ENCODE measurements around the gene SLC24A4. TPM values are rescaled to one million over a fixed set of nuclear protein-coding genes. Genes with fewer than 3 reads are reported as not detected.

The SLC24A4 gene
- total RNA-seq, 1 experiment from 2014 or later: not detected

- no peak for DNase-seq (ENCODE audit: low read depth)
These were observed 112.2 kb downstream of the SLC24A4 start for GRCh38 chr14:92435154-92435553.

GRCh38 chr14:92436115-92436776 lies 113.3 kb downstream of the SLC24A4 start:
- DNase-seq (ENCODE audit: low read depth): no peak

- DNase-seq (ENCODE audit: low read depth): no peak
These were observed 114.3 kb downstream of the SLC24A4 start for GRCh38 chr14:92437309-92437708.

GRCh38 chr14:92437729-92438285 lies 114.8 kb downstream of the SLC24A4 start:
- DNase-seq (ENCODE audit: low read depth): no peak

- no peak for DNase-seq (ENCODE audit: low read depth)
These were observed 116.8 kb downstream of the SLC24A4 start for GRCh38 chr14:92439537-92440344.

- no peak for DNase-seq (ENCODE audit: low read depth)
These were observed 117.5 kb downstream of the SLC24A4 start for GRCh38 chr14:92440345-92441003.

GRCh38 chr14:92441751-92442504 lies 119.0 kb downstream of the SLC24A4 start:
- no peak for DNase-seq (ENCODE audit: low read depth)

- no peak for DNase-seq (ENCODE audit: low read depth)
These were observed 120.2 kb downstream of the SLC24A4 start for GRCh38 chr14:92443167-92443566.

- DNase-seq (ENCODE audit: low read depth): no peak
These were observed 120.8 kb downstream of the SLC24A4 start for GRCh38 chr14:92443741-92444140.

- DNase-seq (ENCODE audit: low read depth): no peak
These were observed 123.8 kb downstream of the SLC24A4 start for GRCh38 chr14:92446771-92447170.

GRCh38 chr14:92447416-92448197 lies 124.6 kb downstream of the SLC24A4 start:
- no peak for DNase-seq (ENCODE audit: low read depth)

GRCh38 chr14:92448786-92449185 lies 125.8 kb downstream of the SLC24A4 start:
- DNase-seq (ENCODE audit: low read depth): no peak

GRCh38 chr14:92449404-92450181 lies 126.6 kb downstream of the SLC24A4 start:
- DNase-seq (ENCODE audit: low read depth): no peak

GRCh38 chr14:92450351-92451070 lies 127.5 kb downstream of the SLC24A4 start:
- DNase-seq (ENCODE audit: low read depth): no peak

GRCh38 chr14:92451245-92451644 lies 128.3 kb downstream of the SLC24A4 start:
- no peak for DNase-seq (ENCODE audit: low read depth)

- no peak for DNase-seq (ENCODE audit: low read depth)
These were observed 128.8 kb downstream of the SLC24A4 start for GRCh38 chr14:92451755-92452154.

GRCh38 chr14:92452471-92452870 lies 129.5 kb downstream of the SLC24A4 start:
- no peak for DNase-seq (ENCODE audit: low read depth)

- no peak for DNase-seq (ENCODE audit: low read depth)
These were observed 130.7 kb downstream of the SLC24A4 start for GRCh38 chr14:92453691-92454090.

- no peak for DNase-seq (ENCODE audit: low read depth)
These were observed 132.3 kb downstream of the SLC24A4 start for GRCh38 chr14:92455231-92455630.
